Fibroblast of peridontal ligament (primary cell): Measurements from ENCODE around the gene TRUB2.
"Not testable (repeated sequence)": the region's sequence is repeated elsewhere in the genome, so short reads cannot be mapped to it uniquely, and the experiment has no call there.

Source experiments
- DNase-seq: peaks from one replicate; pipeline ENCODE4 v3.0.0-alpha.2; 2010; ENCODE audit errors: extremely low read depth

TRUB2 gene

DNA sequence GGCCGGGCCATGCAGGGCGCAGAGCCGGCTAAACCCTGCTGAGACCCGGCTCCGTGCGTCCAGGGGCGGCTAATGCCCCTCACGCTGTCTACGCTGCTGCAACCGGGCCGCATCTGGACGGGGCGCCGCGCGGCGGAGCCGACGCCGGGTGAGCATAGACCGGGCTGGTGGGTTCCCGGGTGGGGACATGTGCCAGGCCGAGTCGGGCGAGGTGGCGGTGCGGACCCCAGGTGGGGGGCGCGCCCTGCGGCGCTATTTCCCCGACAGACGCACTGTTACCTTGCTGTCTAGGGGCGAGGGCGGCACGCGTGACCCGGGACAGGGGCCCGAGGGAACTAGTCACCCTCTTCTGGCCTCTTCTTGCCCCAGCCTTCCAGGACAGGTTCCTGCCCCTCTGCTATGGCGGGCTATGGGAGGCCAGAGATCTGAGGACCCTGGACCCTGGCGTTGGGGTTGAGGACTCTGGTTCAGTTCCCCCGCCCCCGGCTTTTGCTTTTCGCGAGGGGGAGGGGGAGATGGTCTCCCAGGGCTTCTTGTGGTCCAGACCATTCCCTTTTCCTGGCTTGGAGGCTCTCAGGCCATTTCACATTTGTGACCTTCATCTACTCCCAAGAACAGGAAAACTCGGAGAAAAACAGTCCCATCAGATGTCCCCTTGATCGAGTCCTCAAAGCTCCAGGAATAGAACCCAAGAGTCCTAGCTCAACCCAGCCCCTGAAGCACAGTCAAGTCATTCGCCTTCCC, 18.6 kb upstream of the TRUB2 start:
- DNase-seq, result no peak

DNA sequence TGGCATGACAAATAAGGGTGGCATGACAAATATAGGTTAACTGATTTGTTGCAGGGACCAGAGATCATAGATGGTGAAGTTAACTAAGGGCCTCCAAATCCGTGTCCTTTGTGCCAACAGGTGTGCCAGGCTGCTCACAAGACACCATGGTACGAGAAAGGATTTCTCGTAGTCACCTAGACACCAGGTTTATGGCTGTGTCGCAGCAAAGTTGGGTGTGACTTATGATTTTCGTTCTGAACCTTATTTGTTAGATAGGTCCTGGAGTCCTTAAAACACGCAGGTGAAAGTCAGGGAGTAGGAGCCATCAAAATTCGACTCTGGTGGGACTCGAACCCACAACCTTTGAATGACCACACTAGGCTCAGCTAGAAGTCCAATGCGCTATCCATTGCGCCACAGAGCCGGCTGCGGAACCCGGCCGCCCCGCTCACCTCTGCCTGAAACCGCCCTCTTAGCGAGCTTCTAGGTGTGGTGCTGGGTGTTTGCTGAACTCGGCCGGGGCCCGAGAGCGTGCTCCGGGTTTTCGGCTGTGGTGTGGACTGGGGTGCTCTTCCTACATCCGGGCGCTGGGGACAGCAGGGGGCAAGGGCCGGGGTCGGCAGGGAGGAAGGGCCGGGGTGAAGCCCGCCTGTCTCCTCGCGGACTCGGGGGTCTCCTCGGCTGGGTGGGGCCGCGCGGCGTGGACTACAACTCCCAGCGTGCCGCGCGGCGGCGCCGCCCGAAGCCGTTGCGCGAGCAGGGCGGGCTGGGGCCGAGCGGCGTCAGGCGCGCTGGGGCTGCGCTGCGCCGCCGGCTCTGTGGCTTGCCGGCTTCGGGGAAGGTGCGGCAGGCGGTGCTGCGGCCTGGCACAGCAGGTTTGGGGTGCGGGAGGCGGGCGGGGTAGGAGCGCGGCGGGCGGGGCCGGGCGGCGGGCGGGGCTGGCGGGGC, 17.8 kb upstream of the TRUB2 start, which contains the start of gene SLC27A4:
TSS of gene SLC27A4 (plus strand) at position 767 of the 930 bp plus-strand sequence. CDS start 2,606 bp downstream, outside the sequence.
- DNase-seq, result peak; percentile 45

DNA sequence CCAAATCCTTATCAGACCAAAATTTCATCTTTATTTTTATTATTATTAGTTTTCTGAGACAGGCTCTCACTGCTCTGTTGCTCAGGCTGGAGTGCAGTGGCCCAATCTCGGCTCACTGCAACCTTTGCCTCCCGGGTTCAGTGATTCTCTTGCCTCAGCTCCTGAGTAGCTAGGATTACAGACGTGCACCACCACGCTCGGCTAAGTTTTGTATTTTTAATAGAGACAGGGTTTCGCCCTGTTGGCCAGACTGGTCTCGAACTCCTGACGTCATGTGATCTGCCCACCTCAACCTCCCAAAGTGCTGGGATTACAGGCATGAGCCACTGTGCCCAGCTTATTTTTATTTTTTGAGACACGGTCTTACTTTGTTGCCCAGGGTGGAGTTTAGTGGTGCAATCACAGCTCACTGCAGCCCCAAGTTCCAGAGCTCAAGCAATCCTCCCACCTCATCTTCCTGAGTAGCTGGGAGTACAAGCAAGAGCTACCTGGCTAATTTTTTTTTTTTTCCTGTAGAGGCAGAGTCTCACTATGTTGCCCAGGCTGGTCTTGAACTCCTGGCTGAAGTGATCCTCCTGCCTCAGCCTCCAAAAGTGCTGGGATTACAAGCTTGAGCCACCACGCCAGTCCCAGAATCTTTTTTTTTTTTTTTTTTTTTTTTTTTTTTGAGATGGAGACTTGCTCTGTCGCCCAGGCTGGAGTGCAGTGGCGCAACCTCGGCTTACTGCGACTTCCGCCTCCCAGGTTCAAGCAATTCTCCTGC, 16.8 kb upstream of the TRUB2 start:
- not testable (repeated sequence) for DNase-seq

DNA sequence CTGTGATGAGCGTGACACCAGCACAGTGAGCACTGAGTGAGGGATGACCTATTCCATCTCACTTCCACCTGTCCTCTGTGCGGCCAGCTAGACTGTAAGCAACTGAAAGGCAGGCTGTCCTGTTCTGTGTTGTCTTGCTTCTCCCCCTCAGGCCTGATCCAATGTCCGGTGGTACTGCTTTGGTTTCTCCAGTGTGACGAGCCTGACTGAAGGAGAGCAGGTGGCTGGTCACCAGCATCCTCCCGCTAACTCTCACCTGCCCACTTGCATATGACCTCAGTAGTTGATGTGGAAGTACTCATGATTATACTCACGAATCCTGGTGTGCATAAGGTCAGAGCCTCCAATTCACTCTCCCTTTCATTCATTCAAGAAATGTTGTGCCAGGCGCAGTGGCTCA, 15.7 kb upstream of the TRUB2 start:
- no peak for DNase-seq

DNA sequence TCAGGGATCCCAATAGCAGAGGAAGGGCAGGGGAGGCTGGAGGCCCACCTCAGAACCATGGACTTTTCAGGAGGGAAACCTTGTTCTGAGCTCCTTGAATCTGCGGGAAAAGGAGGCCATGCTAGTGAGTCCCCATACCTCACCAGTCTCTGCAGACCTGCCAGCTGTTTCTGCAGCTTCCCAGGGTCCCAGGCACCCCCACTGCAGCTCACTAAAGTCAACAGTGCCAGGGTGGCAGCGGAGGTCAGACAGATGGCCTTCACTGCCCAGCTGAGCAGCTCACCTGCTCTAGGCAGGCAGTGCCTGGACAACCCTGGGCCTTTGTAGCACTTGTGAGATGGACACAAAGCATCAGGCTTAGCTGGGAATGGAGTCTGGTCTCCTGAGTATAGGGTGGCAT, 13.7 kb upstream of the TRUB2 start:
- DNase-seq, result no peak

DNA sequence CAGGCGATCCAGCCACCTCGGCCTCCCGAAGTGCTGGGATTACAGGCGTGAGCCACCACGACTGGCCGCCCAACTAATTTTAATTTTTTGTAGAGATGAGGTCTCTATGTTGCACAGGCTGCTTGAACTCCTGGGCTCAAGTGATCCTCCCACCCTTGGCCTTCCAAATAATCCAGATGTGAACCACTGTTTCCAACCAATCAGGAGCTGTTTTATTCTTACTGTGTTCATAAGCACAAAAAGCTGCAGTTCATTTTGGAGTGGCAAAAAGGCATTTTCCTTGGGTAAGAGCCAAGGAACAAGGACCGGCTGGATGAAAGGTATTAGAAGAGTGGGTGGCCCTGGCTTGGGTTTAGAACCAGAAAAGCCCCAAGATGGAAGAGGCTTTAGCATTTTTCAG, 12.9 kb upstream of the TRUB2 start:
- DNase-seq, result no peak

DNA sequence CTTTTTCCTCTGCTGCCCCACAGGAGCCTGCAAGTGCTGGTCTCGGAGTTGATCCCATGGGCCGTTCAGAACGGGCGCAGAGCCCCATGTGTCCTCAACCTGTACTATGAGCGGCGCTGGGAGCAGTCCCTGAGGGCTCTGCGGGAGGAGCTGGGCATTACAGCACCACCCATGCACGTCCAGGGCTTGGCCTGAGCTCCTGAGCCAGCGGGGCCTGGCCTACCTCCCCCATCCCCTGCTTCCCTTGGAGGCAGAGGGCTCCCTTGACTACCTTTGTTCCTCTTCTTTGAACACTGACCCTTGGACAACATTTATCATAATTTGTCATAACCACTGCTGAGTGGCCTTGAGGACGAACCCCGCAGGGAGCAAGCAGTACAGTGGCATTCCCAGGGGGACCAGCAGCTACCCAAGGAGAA, 11.2 kb upstream of the TRUB2 start:
- no peak for DNase-seq

DNA sequence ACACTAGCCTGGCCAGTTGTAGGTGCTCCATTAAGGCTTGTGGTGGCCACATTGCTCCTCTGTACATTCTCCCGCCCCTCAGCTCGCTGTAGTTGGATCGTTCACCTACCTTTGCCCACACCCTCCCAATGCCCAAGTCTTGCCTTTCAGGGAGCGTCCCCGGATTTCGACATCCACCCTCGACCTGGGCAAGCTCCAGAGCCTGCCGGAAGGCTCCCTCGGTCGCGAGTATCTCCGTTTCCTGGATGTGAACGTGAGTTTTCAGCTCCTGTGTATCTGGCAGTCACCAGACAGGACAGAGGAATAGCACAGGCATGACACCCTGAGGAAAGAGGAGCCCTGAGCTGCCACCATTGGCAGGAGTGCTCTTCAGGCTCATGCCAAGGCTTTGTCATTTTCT, 3.4 kb upstream of the TRUB2 start:
- DNase-seq, result no peak

DNA sequence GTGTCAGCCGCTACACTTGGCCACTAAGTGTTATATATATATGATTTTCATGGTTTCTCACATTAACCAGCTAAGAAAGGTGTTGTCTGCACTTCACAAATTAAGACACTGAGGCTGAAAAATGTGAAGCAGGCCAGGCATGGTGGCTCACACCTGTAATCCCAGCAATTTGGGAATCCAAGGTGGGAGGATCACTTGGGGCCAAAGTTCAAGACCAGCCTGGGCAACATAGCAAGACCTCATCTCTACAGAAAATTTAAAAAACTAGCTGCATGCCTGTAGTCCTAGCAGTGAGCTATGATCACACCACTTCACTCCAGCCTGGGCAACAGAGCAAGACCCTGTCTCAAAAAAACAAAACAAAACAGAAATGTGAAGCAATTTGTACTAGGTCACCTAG, 2.2 kb upstream of the TRUB2 start:
- no peak for DNase-seq

DNA sequence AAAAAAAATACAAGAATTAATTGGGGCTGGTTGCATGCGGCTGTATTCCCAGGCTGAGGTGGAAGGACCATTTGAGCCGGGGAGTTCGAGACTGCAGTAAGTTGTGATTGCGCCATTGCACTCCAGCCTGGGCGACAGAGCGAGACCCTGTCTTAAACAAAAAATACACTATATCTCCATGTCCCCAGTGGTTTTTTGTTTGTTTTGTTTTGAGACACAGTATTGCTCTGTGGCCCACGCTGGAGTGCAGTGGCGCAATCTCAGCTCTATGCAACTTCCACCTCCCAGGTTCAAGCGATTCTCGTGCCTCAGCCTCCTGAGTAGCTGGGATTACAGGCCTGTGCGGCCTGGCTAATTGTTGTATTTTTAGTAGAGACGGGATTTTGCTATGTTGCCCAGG, 1.5 kb upstream of the TRUB2 start:
- no peak for DNase-seq

DNA sequence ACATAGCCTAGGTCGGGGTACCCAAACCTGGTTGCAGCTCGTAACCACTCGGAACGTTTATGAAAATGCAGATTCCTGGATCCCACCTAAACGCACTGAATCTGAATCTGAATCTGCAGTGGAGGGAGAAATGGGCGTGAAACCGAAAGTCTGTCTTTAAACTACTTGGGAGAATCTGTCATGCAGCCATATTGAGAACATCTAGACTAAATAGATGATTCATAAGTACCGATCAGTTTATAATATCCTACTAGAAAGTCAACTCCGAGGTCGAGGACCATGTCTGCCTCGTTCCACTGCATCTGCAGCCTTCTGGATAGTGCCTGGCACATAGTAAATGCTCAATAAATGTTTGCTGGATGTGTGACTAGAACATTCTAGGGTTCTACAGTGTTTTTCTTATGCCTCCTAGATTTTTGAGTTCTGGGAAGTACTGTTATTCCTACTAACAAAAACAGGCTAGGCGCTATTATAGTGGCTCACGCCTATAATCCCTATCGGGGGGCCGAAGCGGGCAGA, 1.0 kb upstream of the TRUB2 start:
- peak; percentile 51 for DNase-seq

DNA sequence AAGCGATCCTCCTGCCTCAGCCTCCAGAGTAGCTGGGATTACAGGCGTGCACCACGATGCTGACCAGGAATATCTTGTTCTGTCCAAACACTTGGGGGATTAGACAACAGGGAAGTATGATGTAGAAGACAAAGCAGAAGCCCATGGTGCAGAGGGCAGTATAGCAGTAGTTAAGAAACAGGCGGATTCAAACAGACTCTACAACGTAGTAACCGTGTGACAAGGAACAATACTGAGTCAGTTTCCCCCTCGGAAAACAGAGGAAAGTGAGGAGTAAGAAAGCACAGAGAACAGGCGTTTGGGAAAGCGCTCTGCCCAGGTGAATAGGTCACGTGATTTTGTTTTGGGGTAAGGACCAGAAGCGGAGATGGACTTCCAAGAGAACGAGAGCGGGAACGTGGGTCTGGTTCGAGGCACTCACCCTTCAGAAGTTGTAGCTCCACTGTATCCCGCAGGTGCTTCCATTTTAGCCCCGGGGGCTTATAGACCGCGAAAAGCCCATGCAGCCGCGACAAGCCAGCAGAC, 306 bp downstream of the TRUB2 start:
- DNase-seq, result no peak

DNA sequence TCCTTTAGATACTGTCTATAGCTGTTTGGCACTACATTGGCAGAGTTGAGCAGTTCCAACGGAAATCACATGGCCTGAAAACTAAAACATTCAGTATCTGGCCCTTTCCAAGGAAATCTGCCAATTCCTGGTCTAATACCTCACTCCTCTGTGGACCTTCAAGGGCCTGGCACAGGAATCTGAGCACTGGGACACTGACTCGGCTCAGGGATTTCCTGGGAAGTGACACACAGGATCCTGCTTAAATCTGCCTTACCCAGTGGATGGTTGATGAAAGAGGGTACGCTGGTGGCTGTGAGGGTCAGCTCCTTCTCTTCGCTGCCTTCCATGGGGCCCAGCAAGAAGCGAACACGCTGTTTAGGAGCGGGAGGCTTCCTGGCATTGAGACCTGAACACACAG, 904 bp downstream of the TRUB2 start:
- DNase-seq, result no peak

DNA sequence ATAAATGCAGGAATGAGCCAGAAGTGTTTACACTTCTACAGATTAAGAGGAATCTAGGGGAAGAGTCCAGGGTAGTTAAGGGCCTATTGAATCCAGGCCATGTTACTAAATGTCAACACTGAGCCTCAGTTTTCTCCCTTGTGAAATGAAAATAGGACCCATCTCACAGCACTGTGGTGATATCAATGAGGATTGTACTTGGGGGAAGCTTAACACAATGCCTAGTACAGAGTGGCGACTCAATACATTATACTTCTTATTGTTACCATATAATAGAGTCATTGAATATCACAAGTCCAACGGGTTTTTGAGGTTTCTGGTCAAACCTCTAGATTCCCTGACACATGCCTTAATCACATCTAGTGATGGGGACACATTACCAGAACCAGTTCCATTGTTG, 4.6 kb downstream of the TRUB2 start:
- no peak for DNase-seq

DNA sequence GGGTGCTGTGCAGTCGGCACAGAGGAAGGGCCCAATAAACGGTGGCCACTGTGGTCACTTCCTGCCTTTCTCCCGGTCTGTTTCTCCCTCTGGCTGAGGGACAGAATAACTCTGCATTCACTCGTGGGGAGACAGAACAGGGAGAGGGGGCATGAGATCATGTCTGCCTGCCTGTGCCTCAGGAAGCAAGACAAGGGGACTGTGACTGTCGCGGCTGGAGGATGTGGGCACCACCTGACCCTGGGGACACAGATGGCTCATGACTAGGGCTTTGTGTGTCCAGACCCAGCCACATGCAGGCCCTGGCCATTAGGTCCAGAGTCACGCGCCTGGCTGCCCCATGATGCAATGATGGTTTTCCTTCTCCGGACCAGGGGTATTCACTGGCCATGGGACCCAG, 5.8 kb downstream of the TRUB2 start:
- no peak for DNase-seq

DNA sequence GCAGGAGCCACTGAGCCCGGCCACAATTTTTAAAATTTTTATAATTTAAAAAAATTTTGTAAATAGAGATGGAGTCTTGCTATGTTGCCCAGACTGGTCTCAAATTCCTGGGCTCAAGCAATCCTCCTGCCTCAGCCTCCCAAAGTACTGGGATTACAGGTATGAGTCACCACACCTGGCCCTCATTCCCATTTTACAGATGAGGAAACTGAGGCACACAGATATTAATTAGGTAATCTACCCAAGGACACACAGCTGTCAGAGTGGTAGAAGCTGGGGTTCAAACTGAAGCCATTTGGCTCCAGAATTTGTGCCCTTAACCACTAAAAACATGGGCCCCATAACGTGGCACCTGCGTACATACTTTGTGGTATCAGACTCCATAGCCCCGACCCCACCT, 7.5 kb downstream of the TRUB2 start:
- no peak for DNase-seq

DNA sequence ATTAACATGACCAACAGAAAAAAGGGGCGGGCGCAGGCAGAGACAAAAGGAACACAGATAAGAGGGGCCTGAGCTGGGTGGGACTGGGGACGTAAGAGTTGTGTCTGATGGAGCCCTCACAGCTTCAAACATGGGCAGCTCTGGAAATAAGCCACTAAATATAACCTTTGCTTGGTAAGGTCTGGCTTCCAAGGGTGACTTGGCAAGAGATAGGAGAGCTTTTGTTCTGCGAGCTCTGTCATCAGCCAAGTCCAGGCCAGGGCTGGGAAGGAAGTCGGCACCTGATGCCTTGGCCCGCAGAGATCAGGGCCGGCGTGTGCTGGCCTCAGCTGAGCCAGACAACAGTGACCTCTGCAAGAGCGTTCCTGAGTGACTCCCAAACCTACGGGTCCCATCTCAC, 11.8 kb downstream of the TRUB2 start:
- DNase-seq, result no peak

DNA sequence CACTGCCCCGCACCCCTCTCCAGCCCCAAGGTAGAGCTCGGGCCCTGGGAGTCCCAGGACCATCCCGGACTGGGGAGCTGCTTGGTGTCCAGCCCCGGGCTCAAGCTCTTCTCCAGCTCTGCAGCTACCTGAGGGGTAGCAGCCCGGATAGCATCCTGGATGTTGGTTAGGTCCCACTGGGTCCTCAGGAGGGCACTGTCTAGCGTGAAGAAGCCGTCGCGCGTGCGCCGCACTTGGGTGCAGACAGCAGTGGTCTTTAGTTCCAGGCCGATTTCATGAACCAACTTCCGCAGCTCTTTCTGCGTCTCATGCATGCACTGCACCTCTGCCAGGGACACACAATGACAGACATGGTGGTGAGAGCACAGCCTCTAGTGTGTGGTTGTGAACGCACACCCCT, 12.7 kb downstream of the TRUB2 start:
- DNase-seq, result no peak

DNA sequence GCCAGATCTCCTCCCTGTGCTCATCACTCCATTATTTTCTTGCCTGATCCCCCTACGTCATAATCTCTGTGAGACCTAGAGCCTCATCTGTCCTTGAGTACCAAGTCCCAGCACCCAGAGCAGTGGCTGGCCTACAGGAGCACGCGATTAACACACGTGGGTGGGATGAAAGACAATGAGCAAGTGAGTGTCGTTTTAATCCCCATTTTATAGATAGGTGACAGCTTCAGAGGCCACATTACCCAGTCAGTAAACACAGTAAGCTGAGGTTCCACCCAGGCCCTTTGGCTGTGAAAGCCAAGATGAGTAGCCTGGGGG, 17.3 kb downstream of the TRUB2 start:
- DNase-seq, result no peak

DNA sequence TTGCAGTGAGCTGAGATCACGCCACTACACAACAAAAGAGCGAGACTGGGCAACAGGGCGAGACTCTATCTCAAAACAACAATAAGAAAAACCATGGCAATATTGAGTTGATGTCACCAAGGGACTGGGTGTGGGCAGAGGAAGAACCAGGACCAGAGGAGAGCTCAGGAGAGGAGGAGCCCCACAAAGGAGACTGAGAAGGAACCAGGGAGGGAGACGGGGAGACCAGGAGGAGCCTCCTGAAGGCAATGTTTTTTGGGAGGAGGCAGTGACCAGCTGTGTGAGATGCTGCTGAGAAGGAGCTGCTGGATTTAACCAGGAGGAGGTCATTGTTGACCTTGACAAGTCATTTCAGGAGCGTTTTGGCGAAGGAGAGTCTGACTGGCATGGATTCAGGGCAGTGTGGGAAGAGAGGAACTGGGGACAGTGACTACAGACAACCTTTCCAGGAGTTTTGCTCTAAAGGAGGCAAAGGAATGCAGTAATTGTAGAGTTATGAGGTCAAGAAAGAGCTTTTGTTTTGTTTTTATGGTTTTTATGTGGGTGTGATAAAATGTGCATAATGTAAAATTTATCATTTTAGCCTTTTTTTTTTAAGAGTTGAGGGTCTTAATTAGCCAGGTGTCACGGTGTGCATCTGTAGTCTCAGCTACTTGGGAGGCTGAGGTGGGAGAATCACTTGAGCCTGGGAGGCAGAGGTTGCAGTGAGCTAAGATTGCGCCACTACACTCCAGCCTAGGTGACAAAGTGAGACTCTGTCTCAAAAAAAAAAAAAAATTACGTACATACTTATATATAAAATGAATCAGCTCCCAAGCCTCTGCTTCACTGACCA, 17.9 kb downstream of the TRUB2 start:
- DNase-seq, result no peak
